Keratinocyte (primary cell): ENCODE data around the gene FAM180B. TPM values are rescaled to one million over a fixed set of nuclear protein-coding genes. Genes with fewer than 3 reads are reported as not detected.

ENCODE experiments used
- DNase-seq: peaks from one replicate; pipeline ENCODE4 v3.0.0-alpha.2; 2011; ENCODE audit warnings: low read depth, missing footprints, low spot score
- FAIRE-seq: peaks from 2 replicates; lab custom pipeline; 2011; peaks lifted over from hg19 to GRCh38; lab: Jason Lieb, UNC
- H2AFZ ChIP-seq: 2 replicates; pipeline ENCODE4 v1.6.0; 2012; ENCODE audit warnings: low read length, control low read depth, inconsistent platforms; ENCODE audit not compliant: control insufficient read depth
- H3K27ac ChIP-seq: 2 replicates; pipeline ENCODE4 v1.5.1; 2011; ENCODE audit warnings: low read length; ENCODE audit not compliant: control insufficient read depth, insufficient read depth
- H3K27me3 ChIP-seq: 3 replicates; pipeline ENCODE4 v1.6.0; 2011; ENCODE audit warnings: low read length; ENCODE audit not compliant: control insufficient read depth, insufficient read depth; ENCODE audit errors: extremely low read depth
- H3K36me3 ChIP-seq, 2 experiments: 2 replicates in 1 of 2; 3 replicates in 1 of 2; pipeline ENCODE4 v1.5.1; 2011; ENCODE audit warnings: low read length in 2 of 2, mild to moderate bottlenecking in 1 of 2; ENCODE audit not compliant: control insufficient read depth in 2 of 2, insufficient read depth in 2 of 2; ENCODE audit errors: extremely low read depth in 1 of 2
- H3K4me1 ChIP-seq: 3 replicates; pipeline ENCODE4 v1.5.1; 2011; ENCODE audit warnings: low read length; ENCODE audit not compliant: control insufficient read depth, insufficient read depth; ENCODE audit errors: extremely low read depth
- H3K4me2 ChIP-seq: 3 replicates; pipeline ENCODE4 v1.6.0; 2011; ENCODE audit warnings: low read depth, low read length; ENCODE audit not compliant: control insufficient read depth, insufficient read depth; ENCODE audit errors: extremely low read depth
- H3K4me3 ChIP-seq, 3 experiments: fragments of 200-600 bp in 1 of 3; sonication (generic) in 1 of 3; 2 replicates in 2 of 3; 3 replicates in 1 of 3; pipeline ENCODE4 v1.5.1; 2011 to 2016; ENCODE audit warnings: low read length in 3 of 3, mild to moderate bottlenecking in 3 of 3, control low read depth in 2 of 3, inconsistent platforms in 1 of 3, low read depth in 1 of 3, mixed read lengths in 1 of 3, mixed run types in 1 of 3, moderate library complexity in 1 of 3; ENCODE audit not compliant: control insufficient read depth in 2 of 3, insufficient read depth in 2 of 3; ENCODE audit errors: extremely low read depth in 1 of 3
- H3K79me2 ChIP-seq: 2 replicates; pipeline ENCODE4 v1.6.0; 2012; ENCODE audit warnings: low read length; ENCODE audit not compliant: control insufficient read depth, insufficient read depth
- H3K9ac ChIP-seq: 3 replicates; pipeline ENCODE4 v1.6.0; 2011; ENCODE audit warnings: low read length; ENCODE audit not compliant: control insufficient read depth, insufficient read depth; ENCODE audit errors: extremely low read depth
- H3K9me1 ChIP-seq: 3 replicates; pipeline ENCODE4 v1.6.0; 2011; ENCODE audit warnings: low read length; ENCODE audit not compliant: control insufficient read depth, insufficient read depth; ENCODE audit errors: extremely low read depth
- H3K9me3 ChIP-seq: 2 replicates; pipeline ENCODE4 v1.5.1; 2012; ENCODE audit warnings: low read depth, low read length; ENCODE audit not compliant: control insufficient read depth
- H4K20me1 ChIP-seq: 3 replicates; pipeline ENCODE4 v1.6.0; 2011; ENCODE audit warnings: low read length; ENCODE audit not compliant: control insufficient read depth, insufficient read depth; ENCODE audit errors: extremely low read depth
- EZH2 ChIP-seq: IDR thresholded peaks from one replicate; pipeline ENCODE4 v1.6.1; 2012; ENCODE audit warnings: inconsistent platforms, mild to moderate bottlenecking, low read length, moderate library complexity
- dilution Hi-C: fragments of 300-500 bp; cut with MboI; formaldehyde crosslinking; loops from one replicate; pipeline ENCODE4 v1.7.0; 2020; ENCODE audit warnings: low sequenced_read_pairs; ENCODE audit not compliant: extremely low pct_ligation_motif_present
- polyA plus RNA-seq, 5 experiments: library from polyadenylated mRNA; depleted of rRNA in 3 of 5; stranded (reverse) in 3 of 5; stranded (forward) in 1 of 5; unstranded in 1 of 5; fragments of >200 nt; gene quantifications; 1 replicate in 1 of 5; 2 replicates in 3 of 5; 3 replicates in 1 of 5; pipeline versions ENCODE4 v1.2.1 to v1.2.3, GENCODE V29; 2011 to 2012; ENCODE audit warnings: missing spikeins in 2 of 5, low read depth in 1 of 5, low replicate concordance in 1 of 5
- TF ChIP-seq, protein P1 (sequence below), 3 experiments: IDR thresholded peaks in 1 of 3; conservative IDR thresholded peaks in 1 of 3; optimal IDR thresholded peaks in 1 of 3; 2 replicates in 2 of 3; 3 replicates in 1 of 3; pipeline versions ENCODE3 to v1.5.1; 2011; ENCODE audit warnings: low read length in 3 of 3, mild to moderate bottlenecking in 3 of 3, moderate library complexity in 2 of 3, control low read depth in 1 of 3, inconsistent platforms in 1 of 3; ENCODE audit not compliant: insufficient read depth in 2 of 3; ENCODE audit errors: extremely low read depth in 1 of 3

Gene FAM180B
- polyA plus RNA-seq, 1 donor (not counting 4 experiments of a cell fraction or from before 2014, with no cell fraction given) = not detected

- H3K27me3 ChIP-seq = no peaks in the 10 kb centered on the region
- DNase-seq (no peak), FAIRE-seq (no peak)
- peaks cover 7 to 30% of the 10 kb centered on the region in 2 experiments for H3K36me3 ChIP-seq
- no peak overlapping the region for H3K4me3 ChIP-seq
- peaks cover 34% of the 10 kb centered on the region for H3K4me1 ChIP-seq
- no peak overlapping the region for H2AFZ ChIP-seq
- peaks cover 9% of the 10 kb centered on the region for H4K20me1 ChIP-seq
- H3K9ac ChIP-seq = no peak overlapping the region
- peaks cover 61% of the 10 kb centered on the region for H3K79me2 ChIP-seq
- no peak overlapping the region for H3K27ac ChIP-seq
- dilution Hi-C loops = no loop called here
- peaks cover 3% of the 10 kb centered on the region for H3K9me1 ChIP-seq
- H3K9me3 ChIP-seq = no peaks in the 10 kb centered on the region
- no peak for TF ChIP-seq EZH2
- TF ChIP-seq, protein P1, sequence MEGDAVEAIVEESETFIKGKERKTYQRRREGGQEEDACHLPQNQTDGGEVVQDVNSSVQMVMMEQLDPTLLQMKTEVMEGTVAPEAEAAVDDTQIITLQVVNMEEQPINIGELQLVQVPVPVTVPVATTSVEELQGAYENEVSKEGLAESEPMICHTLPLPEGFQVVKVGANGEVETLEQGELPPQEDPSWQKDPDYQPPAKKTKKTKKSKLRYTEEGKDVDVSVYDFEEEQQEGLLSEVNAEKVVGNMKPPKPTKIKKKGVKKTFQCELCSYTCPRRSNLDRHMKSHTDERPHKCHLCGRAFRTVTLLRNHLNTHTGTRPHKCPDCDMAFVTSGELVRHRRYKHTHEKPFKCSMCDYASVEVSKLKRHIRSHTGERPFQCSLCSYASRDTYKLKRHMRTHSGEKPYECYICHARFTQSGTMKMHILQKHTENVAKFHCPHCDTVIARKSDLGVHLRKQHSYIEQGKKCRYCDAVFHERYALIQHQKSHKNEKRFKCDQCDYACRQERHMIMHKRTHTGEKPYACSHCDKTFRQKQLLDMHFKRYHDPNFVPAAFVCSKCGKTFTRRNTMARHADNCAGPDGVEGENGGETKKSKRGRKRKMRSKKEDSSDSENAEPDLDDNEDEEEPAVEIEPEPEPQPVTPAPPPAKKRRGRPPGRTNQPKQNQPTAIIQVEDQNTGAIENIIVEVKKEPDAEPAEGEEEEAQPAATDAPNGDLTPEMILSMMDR (optimal IDR thresholded peaks at IDR 0.05 in 1 of 3, IDR thresholded peaks at IDR 0.05 in 1 of 3, conservative IDR thresholded peaks at IDR 0.05 in 1 of 3; ENCODE audit: extremely low read depth in 1 of 3, insufficient read depth in 2 of 3, low read length in 3 of 3) = no peak
- no peak overlapping the region for H3K4me2 ChIP-seq
These were observed 15.7 kb upstream of the FAM180B start for GRCh38 chr11:47570651-47571356.

- Histone ChIP-seq H3K9me1 (peaks cover 3% of the 10 kb centered on the region), H3K27ac (peak overlapping the region; percentile 46), H3K27me3 (no peaks in the 10 kb centered on the region), H3K9ac (peak overlapping the region; percentile 10), H3K9me3 (no peaks in the 10 kb centered on the region), H3K4me3 (no peak overlapping the region), H3K4me2 (peak overlapping the region; percentile 28), H3K79me2 (peaks cover 56% of the 10 kb centered on the region), H2AFZ (no peak overlapping the region), H3K36me3 (peaks cover 7 to 30% of the 10 kb centered on the region in 2 experiments), H4K20me1 (peaks cover 9% of the 10 kb centered on the region), H3K4me1 (peaks cover 32% of the 10 kb centered on the region)
- dilution Hi-C loops = no loop called here
- TF ChIP-seq, protein P1 (optimal IDR thresholded peaks at IDR 0.05 in 1 of 3, IDR thresholded peaks at IDR 0.05 in 1 of 3, conservative IDR thresholded peaks at IDR 0.05 in 1 of 3; ENCODE audit: extremely low read depth in 1 of 3, insufficient read depth in 2 of 3, low read length in 3 of 3) = no peak
- TF ChIP-seq EZH2 = no peak
- FAIRE-seq (no peak), DNase-seq (no peak)
These were observed 15.1 kb upstream of the FAM180B start for GRCh38 chr11:47571357-47571729.
